ENCODE measurements around the gene FLT4. TPM values are rescaled to one million over a fixed set of nuclear protein-coding genes. Genes with fewer than 3 reads are reported as not detected.

The FLT4 gene
- total and polyA plus RNA-seq, 8 donors = 0.93 to 9.5 (median 3.1) TPM

GRCh38 chr5:180613188-180613813, 36.1 kb downstream of the FLT4 start:
- intact Hi-C loops (cut with DNase I; ENCODE audit: low total_unique reads) = no loop called here
- no peak for DNase-seq
- Histone ChIP-seq H3K27me3 (peaks cover 0 to 17% (median under 1%) of the 10 kb centered on the region in 3 donors), H3K36me3 (no peaks in the 10 kb centered on the region), H3K4me1 (peaks cover 0 to under 1% (median 0%) of the 10 kb centered on the region in 4 donors), H3K9me3 (no peaks in the 10 kb centered on the region), H3K27ac (no peak overlapping the region), H3K4me3 (no peak overlapping the region)
- 76 to 80% (median 79%) methylated on average over 16 to 19 of the region's 19 CpGs for WGBS, 5 donors
- TF ChIP-seq EP300 (IDR thresholded peaks at IDR 0.05) (no peak), POLR2A (IDR thresholded peaks at IDR 0.05) (no peak)

- Histone ChIP-seq H3K36me3 (no peaks in the 10 kb centered on the region), H3K9me3 (no peaks in the 10 kb centered on the region), H3K4me3 (no peak overlapping the region), H3K4me1 (no peaks in the 10 kb centered on the region), H3K27me3 (peaks cover 0 to 16% (median 0%) of the 10 kb centered on the region in 3 donors), H3K27ac (no peak overlapping the region)
- TF ChIP-seq POLR2A (IDR thresholded peaks at IDR 0.05) (no peak), POLR2AphosphoS5 (IDR thresholded peaks at IDR 0.05) (no peak), EP300 (IDR thresholded peaks at IDR 0.05) (no peak)
- TF ChIP-seq, protein P1, sequence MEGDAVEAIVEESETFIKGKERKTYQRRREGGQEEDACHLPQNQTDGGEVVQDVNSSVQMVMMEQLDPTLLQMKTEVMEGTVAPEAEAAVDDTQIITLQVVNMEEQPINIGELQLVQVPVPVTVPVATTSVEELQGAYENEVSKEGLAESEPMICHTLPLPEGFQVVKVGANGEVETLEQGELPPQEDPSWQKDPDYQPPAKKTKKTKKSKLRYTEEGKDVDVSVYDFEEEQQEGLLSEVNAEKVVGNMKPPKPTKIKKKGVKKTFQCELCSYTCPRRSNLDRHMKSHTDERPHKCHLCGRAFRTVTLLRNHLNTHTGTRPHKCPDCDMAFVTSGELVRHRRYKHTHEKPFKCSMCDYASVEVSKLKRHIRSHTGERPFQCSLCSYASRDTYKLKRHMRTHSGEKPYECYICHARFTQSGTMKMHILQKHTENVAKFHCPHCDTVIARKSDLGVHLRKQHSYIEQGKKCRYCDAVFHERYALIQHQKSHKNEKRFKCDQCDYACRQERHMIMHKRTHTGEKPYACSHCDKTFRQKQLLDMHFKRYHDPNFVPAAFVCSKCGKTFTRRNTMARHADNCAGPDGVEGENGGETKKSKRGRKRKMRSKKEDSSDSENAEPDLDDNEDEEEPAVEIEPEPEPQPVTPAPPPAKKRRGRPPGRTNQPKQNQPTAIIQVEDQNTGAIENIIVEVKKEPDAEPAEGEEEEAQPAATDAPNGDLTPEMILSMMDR (IDR thresholded peaks at IDR 0.05) = no peak
- intact Hi-C loops (cut with DNase I; ENCODE audit: low total_unique reads) = no loop called here
- 73 to 86% (median 82%) methylated on average over 11 to 15 of the region's 15 CpGs for WGBS, 5 donors
- DNase-seq = no peak
These were observed 36.7 kb downstream of the FLT4 start for GRCh38 chr5:180612683-180613082.

GRCh38 chr5:180611140-180611850, 38.1 kb downstream of the FLT4 start:
- DNase-seq = no peak
- H3K27ac ChIP-seq = no peak overlapping the region
- H3K4me3 ChIP-seq = no peak overlapping the region
- 70 to 85% (median 76%) methylated on average over 19 to 30 of the region's 30 CpGs for WGBS, 5 donors
- no peaks in the 10 kb centered on the region for H3K4me1 ChIP-seq
- intact Hi-C loops (cut with DNase I; ENCODE audit: low total_unique reads) = no loop called here
- no peaks in the 10 kb centered on the region for H3K36me3 ChIP-seq
- TF ChIP-seq POLR2AphosphoS5 (IDR thresholded peaks at IDR 0.05) (no peak), POLR2A (IDR thresholded peaks at IDR 0.05) (no peak), EP300 (IDR thresholded peaks at IDR 0.05) (no peak)
- TF ChIP-seq, protein P1 (IDR thresholded peaks at IDR 0.05) = no peak
- no peaks in the 10 kb centered on the region for H3K9me3 ChIP-seq
- H3K27me3 ChIP-seq = peaks cover 0 to 9% (median 0%) of the 10 kb centered on the region in 3 donors

- Histone ChIP-seq H3K4me3 (no peak overlapping the region), H3K9me3 (no peaks in the 10 kb centered on the region), H3K27me3 (peaks cover 0 to 5% (median 0%) of the 10 kb centered on the region in 3 donors), H3K36me3 (no peaks in the 10 kb centered on the region), H3K27ac (no peak overlapping the region), H3K4me1 (no peaks in the 10 kb centered on the region)
- intact Hi-C loops (cut with DNase I; ENCODE audit: low total_unique reads) = no loop called here
- no peak for DNase-seq
- TF ChIP-seq POLR2AphosphoS5 (IDR thresholded peaks at IDR 0.05) = no peak
- TF ChIP-seq, protein P1 (IDR thresholded peaks at IDR 0.05) = no peak
- TF ChIP-seq POLR2A (IDR thresholded peaks at IDR 0.05) = no peak
- no peak for TF ChIP-seq EP300 (IDR thresholded peaks at IDR 0.05)
- WGBS, 5 donors = 77 to 87% (median 82%) methylated on average over 11 to 23 of the region's 23 CpGs
These were observed 39.4 kb downstream of the FLT4 start for GRCh38 chr5:180609817-180610550.
